ENCODE data around the gene NDUFAF2.
"Not testable (repeated sequence)": the region's sequence is repeated elsewhere in the genome, so short reads cannot be mapped to it uniquely, and the experiment has no call there.

The NDUFAF2 gene

DNA sequence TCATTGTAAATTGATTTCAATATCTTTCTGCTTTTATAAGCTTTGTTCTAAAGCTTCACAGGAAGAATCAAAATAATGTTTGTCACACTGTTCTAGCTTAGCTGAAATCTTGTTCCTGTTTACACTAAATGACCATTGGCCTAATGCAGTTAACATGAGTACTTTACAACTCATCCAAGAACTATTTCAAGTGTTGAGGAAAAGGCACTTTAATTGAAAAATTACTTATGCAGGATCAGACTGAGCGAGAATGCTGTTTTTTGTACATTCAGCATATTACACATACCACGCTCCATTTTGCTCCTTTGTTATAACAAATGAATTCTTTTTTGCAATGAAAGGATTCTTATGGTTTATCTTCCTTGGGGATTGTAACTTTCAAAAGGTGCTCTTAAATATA, 239.7 kb downstream of the NDUFAF2 start:
- H3K27ac ChIP-seq, result no peak overlapping the region
- no peaks in the 10 kb centered on the region for H3K36me3 ChIP-seq (ENCODE audit: insufficient read depth)
- no peaks in the 10 kb centered on the region for H3K27me3 ChIP-seq (ENCODE audit: insufficient read depth, low read depth)
- TF ChIP-seq, protein P1, sequence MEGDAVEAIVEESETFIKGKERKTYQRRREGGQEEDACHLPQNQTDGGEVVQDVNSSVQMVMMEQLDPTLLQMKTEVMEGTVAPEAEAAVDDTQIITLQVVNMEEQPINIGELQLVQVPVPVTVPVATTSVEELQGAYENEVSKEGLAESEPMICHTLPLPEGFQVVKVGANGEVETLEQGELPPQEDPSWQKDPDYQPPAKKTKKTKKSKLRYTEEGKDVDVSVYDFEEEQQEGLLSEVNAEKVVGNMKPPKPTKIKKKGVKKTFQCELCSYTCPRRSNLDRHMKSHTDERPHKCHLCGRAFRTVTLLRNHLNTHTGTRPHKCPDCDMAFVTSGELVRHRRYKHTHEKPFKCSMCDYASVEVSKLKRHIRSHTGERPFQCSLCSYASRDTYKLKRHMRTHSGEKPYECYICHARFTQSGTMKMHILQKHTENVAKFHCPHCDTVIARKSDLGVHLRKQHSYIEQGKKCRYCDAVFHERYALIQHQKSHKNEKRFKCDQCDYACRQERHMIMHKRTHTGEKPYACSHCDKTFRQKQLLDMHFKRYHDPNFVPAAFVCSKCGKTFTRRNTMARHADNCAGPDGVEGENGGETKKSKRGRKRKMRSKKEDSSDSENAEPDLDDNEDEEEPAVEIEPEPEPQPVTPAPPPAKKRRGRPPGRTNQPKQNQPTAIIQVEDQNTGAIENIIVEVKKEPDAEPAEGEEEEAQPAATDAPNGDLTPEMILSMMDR (conservative IDR thresholded peaks at IDR 0.05; ENCODE audit: low read depth, low read length), result no peak
- no peaks in the 10 kb centered on the region for H3K4me1 ChIP-seq (ENCODE audit: low read depth, poor library complexity, severe bottlenecking)
- H3K9ac ChIP-seq, result no peak overlapping the region
- no peaks in the 10 kb centered on the region for H3K79me2 ChIP-seq (ENCODE audit: insufficient read depth, low read depth)
- H4K20me1 ChIP-seq (ENCODE audit: insufficient read depth), result no peaks in the 10 kb centered on the region
- no peak overlapping the region for H3K4me2 ChIP-seq
- no peak overlapping the region for H3K4me3 ChIP-seq (IDR thresholded peaks at IDR 0.05; ENCODE audit: insufficient read depth, low read depth, low read length)
- H2AFZ ChIP-seq (ENCODE audit: low read depth), result no peak overlapping the region

DNA sequence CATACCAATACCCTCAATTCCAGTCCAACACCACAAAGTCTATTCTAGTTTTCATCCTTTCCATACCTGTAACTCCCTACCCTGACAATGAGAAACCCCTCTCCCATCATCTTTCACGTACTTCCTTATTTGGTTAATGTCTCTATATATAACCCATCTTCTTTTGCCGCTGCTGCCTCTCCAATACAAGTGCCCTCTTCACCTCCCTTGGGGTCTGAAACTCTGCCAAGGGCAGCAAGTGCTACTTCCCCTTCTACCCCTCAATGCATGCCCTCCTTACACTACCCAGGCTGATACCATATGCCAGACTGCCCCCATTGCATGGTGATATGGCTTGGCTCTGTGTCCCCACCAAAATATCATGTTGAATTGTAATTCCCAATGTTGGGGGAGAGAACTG, 241.6 kb downstream of the NDUFAF2 start:
- H3K9ac ChIP-seq, result no peak overlapping the region
- H3K36me3 ChIP-seq (ENCODE audit: insufficient read depth), result no peaks in the 10 kb centered on the region
- no peak overlapping the region for H3K4me2 ChIP-seq
- no peak overlapping the region for H3K4me3 ChIP-seq (IDR thresholded peaks at IDR 0.05; ENCODE audit: insufficient read depth, low read depth, low read length)
- H3K27ac ChIP-seq, result no peak overlapping the region
- H4K20me1 ChIP-seq (ENCODE audit: insufficient read depth), result no peaks in the 10 kb centered on the region
- TF ChIP-seq, protein P1 (conservative IDR thresholded peaks at IDR 0.05; ENCODE audit: low read depth, low read length), result no peak
- H3K27me3 ChIP-seq (ENCODE audit: insufficient read depth, low read depth), result no peaks in the 10 kb centered on the region
- H3K4me1 ChIP-seq (ENCODE audit: low read depth, poor library complexity, severe bottlenecking), result no peaks in the 10 kb centered on the region
- no peaks in the 10 kb centered on the region for H3K79me2 ChIP-seq (ENCODE audit: insufficient read depth, low read depth)
- H2AFZ ChIP-seq (ENCODE audit: low read depth), result no peak overlapping the region

DNA sequence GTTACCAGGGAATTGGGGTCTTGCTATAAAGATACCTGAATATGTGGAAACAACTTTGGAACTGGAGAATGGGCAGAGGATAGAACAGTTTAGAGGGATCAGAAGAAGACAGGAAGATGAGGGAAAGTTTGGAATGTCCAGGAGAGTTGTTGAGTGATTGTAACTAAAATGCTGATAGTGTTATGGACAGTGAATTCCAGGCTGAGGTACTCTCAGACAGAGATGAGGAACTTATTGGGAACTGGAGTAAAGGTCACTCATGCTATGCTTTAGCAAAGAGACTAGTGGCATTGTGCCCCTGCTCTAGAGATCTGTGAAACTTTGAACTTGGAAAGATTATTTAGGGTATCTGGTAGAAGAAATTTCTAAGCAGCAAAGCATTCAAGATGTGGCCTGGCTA, 242.3 kb downstream of the NDUFAF2 start:
- H3K4me2 ChIP-seq; H3K4me3 ChIP-seq (IDR thresholded peaks at IDR 0.05; ENCODE audit: insufficient read depth, low read depth, low read length); H3K9ac ChIP-seq; H4K20me1 ChIP-seq (ENCODE audit: insufficient read depth); H3K79me2 ChIP-seq (ENCODE audit: insufficient read depth, low read depth); H3K27me3 ChIP-seq (ENCODE audit: insufficient read depth, low read depth); H3K36me3 ChIP-seq (ENCODE audit: insufficient read depth); H2AFZ ChIP-seq (ENCODE audit: low read depth); H3K27ac ChIP-seq; H3K4me1 ChIP-seq (ENCODE audit: low read depth, poor library complexity, severe bottlenecking): not testable (repeated sequence)

DNA sequence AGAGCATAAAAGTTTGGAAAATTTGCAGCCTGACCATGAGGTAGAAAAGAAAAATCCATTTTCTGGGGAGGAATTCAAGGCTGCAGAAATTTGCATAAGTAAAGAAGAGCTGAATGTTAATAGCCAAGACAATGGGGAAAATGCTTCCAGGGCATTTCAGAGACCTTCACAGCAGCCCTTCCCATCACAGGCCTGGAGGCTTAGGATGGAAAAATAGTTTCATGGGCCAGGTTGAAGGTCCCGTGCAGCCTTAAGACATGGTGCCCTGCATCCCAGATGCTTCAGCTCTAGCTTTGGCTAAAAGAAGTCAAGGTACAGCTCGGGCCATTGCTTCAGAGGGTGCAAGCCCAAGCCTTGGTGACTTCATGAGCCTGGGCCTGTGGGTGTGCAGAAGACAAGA, 242.8 kb downstream of the NDUFAF2 start:
- not testable (repeated sequence) for H4K20me1 ChIP-seq (ENCODE audit: insufficient read depth); H3K79me2 ChIP-seq (ENCODE audit: insufficient read depth, low read depth); H3K4me3 ChIP-seq (IDR thresholded peaks at IDR 0.05; ENCODE audit: insufficient read depth, low read depth, low read length); H3K36me3 ChIP-seq (ENCODE audit: insufficient read depth); H2AFZ ChIP-seq (ENCODE audit: low read depth); H3K9ac ChIP-seq; H3K27ac ChIP-seq; H3K4me1 ChIP-seq (ENCODE audit: low read depth, poor library complexity, severe bottlenecking); H3K27me3 ChIP-seq (ENCODE audit: insufficient read depth, low read depth); H3K4me2 ChIP-seq

DNA sequence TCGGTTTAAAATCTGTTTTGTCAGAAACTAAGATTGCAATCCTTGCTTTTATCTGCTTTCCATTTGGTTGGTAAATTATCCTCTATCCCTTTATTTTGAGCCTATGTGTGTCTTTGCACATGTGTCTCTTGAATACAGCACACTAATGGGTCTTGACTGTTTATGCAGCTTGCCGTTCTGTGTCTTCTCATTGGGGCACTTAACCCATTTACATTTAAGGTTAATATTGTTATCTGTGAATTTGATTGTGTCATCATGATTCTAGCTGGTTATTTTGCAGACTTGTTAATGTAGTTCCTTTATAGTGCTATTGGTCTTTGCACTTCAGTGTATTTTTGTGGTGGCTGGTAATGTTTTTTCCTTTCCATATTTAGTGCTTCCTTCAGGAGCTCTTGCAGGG, 253.6 kb downstream of the NDUFAF2 start:
- Histone ChIP-seq H3K4me1 (ENCODE audit: low read depth, poor library complexity, severe bottlenecking) (no peaks in the 10 kb centered on the region), H4K20me1 (ENCODE audit: insufficient read depth) (no peaks in the 10 kb centered on the region), H3K27me3 (ENCODE audit: insufficient read depth, low read depth) (no peaks in the 10 kb centered on the region), H3K4me3 (IDR thresholded peaks at IDR 0.05; ENCODE audit: insufficient read depth, low read depth, low read length) (no peak overlapping the region), H3K27ac (no peak overlapping the region), H3K79me2 (ENCODE audit: insufficient read depth, low read depth) (no peaks in the 10 kb centered on the region), H3K4me2 (no peak overlapping the region), H3K9ac (no peak overlapping the region), H2AFZ (ENCODE audit: low read depth) (no peak overlapping the region), H3K36me3 (ENCODE audit: insufficient read depth) (no peaks in the 10 kb centered on the region)
- TF ChIP-seq, protein P1 (conservative IDR thresholded peaks at IDR 0.05; ENCODE audit: low read depth, low read length), result no peak
